Measurements from ENCODE around the gene PPIH. TPM values are rescaled to one million over a fixed set of nuclear protein-coding genes. Genes with fewer than 3 reads are reported as not detected.
"Not testable (repeated sequence)": the region's sequence is repeated elsewhere in the genome, so short reads cannot be mapped to it uniquely, and the experiment has no call there.

The PPIH gene
- total RNA-seq, 8 experiments from 2014 or later = 26.7 to 87.0 (median 59.4) TPM

DNA sequence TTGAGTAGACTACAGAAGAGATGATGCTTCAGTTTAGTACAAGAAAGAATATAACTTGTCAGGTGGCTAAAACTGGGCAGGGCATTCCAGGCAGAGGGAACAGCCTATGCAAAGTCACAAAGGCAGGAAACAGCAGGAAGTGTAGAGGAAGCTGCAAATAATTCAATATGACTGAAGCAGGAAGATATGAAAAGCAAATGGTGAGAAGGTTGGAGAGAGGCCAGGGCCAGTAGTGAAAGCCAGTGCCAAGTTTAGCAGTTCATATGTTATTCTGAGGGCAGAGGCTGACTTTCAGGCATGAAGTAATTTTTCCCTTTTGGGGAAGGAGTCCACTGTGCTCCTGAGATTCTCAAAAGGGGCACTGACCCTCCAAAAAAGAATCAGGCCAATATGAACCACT, 16.0 kb downstream of the PPIH start:
- Histone ChIP-seq H3K4me1 (replicated peaks in 1 of 2) (no peaks in the 10 kb centered on the region), H3K4me3 (no peak overlapping the region), H3K27ac (no peak overlapping the region)
- no peak for ATAC-seq (replicated peaks in 6 of 8)
- in situ Hi-C loops (cut with MboI; ENCODE audit: low pct_unique_long_range_greater_than_20kb in 2 of 9, low sequenced_read_pairs in 9 of 9, unreplicated experiment in 9 of 9) = loop anchor here in 1 of 9 experiments (25.0 kb wide), 1 partner anchor 337 kb away; the partner anchor contains the start of gene FOXJ3

DNA sequence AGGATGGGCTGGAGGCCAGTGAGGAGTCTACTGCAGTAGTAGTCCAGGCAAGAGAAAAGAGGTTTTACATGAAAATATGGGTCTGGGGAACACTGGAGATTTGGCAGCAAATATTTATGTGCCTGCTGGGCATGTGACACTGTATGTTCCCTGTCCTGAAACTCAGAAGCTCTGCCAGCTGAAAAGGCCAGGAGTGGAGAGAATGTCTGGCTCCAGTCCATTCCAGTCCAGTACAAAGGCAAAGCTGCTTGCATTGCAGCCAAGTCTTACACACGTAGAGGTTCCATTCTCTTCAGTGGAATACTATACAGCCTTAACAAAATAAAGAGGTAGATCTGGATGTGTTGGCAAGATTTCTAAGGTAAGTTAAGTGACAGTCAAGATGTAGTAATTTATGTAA, 16.5 kb downstream of the PPIH start:
- H3K4me3 ChIP-seq = no peak overlapping the region
- 50 to 100% (median 100%) methylated on average over 1 of the region's 1 CpG; no CpG with 5 or more reads in 4 of the 10 experiments for WGBS, 10 experiments
- H3K27ac ChIP-seq = no peak overlapping the region
- ATAC-seq (replicated peaks in 6 of 8) = no peak
- H3K4me1 ChIP-seq (replicated peaks in 1 of 2) = peaks cover 4% of the 10 kb centered on the region in 2 donors
- in situ Hi-C loops (cut with MboI; ENCODE audit: low pct_unique_long_range_greater_than_20kb in 2 of 9, low sequenced_read_pairs in 9 of 9, unreplicated experiment in 9 of 9) = loop anchor here in 1 of 9 experiments (25.0 kb wide), 1 partner anchor 337 kb away; the partner anchor contains the start of gene FOXJ3

DNA sequence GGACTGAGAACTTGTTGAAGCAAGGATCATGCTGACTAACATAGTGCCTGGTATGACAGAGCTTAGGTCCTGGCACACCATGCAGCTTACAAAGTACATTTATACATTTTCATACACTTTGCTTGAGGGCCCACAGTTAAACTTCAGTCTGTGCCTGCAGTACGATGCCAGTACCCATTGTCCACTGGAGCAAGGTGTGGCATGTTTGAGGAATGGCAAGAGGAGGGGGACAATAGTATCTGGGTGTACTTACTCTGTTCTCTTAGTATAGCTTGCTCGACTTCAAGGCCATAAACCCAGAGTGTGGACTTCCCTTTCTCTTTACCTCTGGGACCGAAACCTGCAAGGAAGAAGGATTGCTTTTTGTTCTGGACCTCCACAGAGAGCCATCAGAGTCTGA, 17.2 kb downstream of the PPIH start:
- Histone ChIP-seq H3K4me3 (no peak overlapping the region), H3K27ac (no peak overlapping the region), H3K4me1 (replicated peaks in 1 of 2) (peaks cover 10 to 12% of the 10 kb centered on the region in 2 donors)
- in situ Hi-C loops (cut with MboI; ENCODE audit: low pct_unique_long_range_greater_than_20kb in 2 of 9, low sequenced_read_pairs in 9 of 9, unreplicated experiment in 9 of 9) = no loop called here
- no peak for ATAC-seq (replicated peaks in 6 of 8)
- 80 to 100% (median 93%) methylated on average over 1 to 3 of the region's 3 CpGs; no CpG with 5 or more reads in 2 of the 10 experiments for WGBS, 10 experiments

DNA sequence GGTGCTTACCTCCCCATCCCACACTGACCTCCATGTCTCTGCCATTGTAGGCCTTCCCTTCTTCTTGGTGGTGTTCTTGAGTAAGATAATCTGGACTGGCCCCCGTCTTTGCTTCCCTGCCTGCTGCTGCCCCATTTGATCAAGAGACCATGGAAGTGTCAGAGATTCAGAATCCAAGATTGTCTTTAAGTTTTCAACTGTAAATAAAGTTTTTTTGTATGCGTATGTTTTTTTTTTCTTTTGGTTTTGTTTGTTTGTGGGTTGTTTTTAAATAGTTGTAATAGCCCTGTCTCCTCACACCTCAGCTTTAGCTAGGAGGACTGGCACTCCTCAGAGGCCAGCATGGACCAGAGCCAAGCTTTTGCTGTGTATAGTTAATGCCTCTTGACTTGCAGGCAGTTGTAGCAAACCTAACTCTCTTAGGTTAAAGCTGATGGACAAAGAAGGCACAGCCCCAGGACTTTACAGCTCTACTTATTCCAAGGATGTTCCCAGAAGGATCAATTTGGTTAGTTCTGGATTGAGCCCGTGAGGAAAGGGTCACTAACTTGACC, 18.4 kb downstream of the PPIH start:
- WGBS, 10 experiments = 83 to 100% (median 94%) methylated on average over 1 to 3 of the region's 3 CpGs; no CpG with 5 or more reads in 1 of the 10 experiments
- H3K27ac ChIP-seq = no peak overlapping the region
- peaks cover 10 to 12% of the 10 kb centered on the region in 2 donors for H3K4me1 ChIP-seq (replicated peaks in 1 of 2)
- no peak for ATAC-seq (replicated peaks in 6 of 8)
- no peak overlapping the region for H3K4me3 ChIP-seq
- in situ Hi-C loops (cut with MboI; ENCODE audit: low pct_unique_long_range_greater_than_20kb in 2 of 9, low sequenced_read_pairs in 9 of 9, unreplicated experiment in 9 of 9) = no loop called here

DNA sequence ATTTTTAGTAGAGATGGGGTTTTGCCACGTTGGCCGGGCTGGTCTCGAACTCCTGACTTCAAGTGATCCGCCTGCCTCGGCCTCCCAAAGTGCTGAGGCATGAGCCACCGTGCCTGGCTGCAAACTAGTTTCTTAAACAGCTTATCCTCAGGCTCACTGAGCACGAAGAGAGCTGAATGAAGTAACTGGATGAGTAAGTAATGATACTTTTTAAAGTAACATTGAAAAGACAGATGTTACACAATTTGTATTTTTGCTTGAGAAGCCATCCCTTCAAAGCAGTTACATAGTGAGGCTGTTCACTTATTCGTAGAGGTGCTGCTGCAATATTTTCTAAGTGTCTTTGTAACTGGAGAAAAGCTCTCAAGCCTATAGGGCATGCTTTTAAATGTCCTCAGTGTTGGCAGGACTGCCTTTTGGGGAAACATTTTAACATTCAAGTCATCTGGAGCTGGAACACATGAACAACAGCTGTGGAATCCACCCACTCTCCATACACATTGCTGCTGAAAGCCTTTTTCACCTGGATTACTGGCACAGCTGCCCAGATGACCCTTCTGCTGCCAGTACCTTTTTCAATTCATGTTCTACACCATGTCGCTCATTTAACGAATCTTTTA, 21.3 kb downstream of the PPIH start:
- WGBS, 10 experiments = 21 to 95% (median 73%) methylated on average over 2 to 9 of the region's 10 CpGs; no CpG with 5 or more reads in 1 of the 10 experiments
- H3K4me1 ChIP-seq (replicated peaks in 1 of 2) = peaks cover 13 to 15% of the 10 kb centered on the region in 2 donors
- H3K27ac ChIP-seq = no peak overlapping the region
- H3K4me3 ChIP-seq = peak overlapping the region in 3 of 5 donors; percentile 72 to 88 (median 77)
- no peak for ATAC-seq (replicated peaks in 6 of 8)
- in situ Hi-C loops (cut with MboI; ENCODE audit: low pct_unique_long_range_greater_than_20kb in 2 of 9, low sequenced_read_pairs in 9 of 9, unreplicated experiment in 9 of 9) = no loop called here

DNA sequence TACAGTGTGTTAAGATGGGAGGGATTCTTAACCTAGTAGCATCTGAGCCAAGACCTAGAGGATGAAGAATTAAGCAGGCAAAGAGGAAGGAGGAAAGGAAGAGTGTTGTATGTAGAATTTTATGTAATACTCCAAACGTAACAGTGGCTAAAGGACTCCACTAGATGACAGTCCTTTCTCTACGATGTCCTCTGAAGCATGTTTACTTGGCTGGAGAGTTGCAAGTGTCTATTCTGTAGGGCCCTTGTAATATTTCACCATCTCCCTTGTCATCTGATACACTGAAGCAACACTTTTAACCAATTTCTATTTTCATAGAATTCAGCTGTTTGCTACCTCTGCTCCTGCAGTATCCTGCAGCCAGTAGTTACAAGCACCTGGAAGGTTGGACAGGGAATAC, 21.8 kb downstream of the PPIH start:
- Histone ChIP-seq H3K4me1 (replicated peaks in 1 of 2) (peaks cover 19% of the 10 kb centered on the region in 2 donors), H3K27ac (no peak overlapping the region), H3K4me3 (peak overlapping the region; percentile 72 to 93 (median 83))
- no peak for ATAC-seq (replicated peaks in 6 of 8)
- in situ Hi-C loops (cut with MboI; ENCODE audit: low pct_unique_long_range_greater_than_20kb in 2 of 9, low sequenced_read_pairs in 9 of 9, unreplicated experiment in 9 of 9) = no loop called here
- 19 to 85% (median 69%) methylated on average over 2 of the region's 2 CpGs; no CpG with 5 or more reads in 3 of the 10 experiments for WGBS, 10 experiments

DNA sequence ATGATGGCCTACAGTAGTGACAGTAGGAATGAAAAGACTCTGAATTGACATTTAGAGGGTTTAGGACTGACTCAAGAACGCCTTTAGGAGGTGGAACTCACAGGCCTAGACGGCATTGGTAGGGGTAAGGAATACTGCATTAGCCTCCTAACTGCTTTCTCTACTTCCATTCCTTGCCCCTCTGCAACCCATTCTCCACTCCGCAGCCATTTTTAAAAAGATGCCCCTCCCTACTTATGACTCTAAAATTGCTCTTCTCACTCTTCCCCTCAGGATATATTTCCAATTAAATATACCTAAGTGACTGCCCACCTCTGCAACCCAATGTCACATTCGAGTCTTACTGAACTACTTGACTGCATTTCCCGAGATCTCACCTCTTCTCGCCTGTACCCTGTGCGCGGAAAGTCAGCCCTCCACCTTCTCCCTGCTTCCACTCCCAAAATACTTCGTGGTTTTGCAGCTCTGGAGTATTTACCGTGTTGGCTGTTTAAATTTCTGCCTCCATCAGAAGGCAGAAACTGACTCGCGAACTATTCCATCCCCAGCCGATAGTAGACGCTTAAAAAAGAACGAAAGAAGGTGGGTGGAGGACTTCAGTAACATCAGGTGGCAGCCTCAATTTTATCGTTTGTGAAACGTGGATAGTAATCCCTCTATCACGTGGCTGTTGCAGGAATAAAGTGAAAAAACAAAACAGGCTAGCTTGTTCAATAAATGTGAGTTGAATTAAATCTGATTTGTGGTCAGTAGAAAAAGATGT, 22.9 kb downstream of the PPIH start:
- Histone ChIP-seq H3K4me3 (peak overlapping the region; percentile 72 to 93 (median 83)), H3K27ac (peak overlapping the region; percentile 94 to 96), H3K4me1 (replicated peaks in 1 of 2) (peaks cover 29% of the 10 kb centered on the region in 2 donors)
- no peak for ATAC-seq (replicated peaks in 6 of 8)
- WGBS, 10 experiments = 0 to 15% (median 2%) methylated on average over 3 to 18 of the region's 18 CpGs
- in situ Hi-C loops (cut with MboI; ENCODE audit: low pct_unique_long_range_greater_than_20kb in 2 of 9, low sequenced_read_pairs in 9 of 9, unreplicated experiment in 9 of 9) = no loop called here

DNA sequence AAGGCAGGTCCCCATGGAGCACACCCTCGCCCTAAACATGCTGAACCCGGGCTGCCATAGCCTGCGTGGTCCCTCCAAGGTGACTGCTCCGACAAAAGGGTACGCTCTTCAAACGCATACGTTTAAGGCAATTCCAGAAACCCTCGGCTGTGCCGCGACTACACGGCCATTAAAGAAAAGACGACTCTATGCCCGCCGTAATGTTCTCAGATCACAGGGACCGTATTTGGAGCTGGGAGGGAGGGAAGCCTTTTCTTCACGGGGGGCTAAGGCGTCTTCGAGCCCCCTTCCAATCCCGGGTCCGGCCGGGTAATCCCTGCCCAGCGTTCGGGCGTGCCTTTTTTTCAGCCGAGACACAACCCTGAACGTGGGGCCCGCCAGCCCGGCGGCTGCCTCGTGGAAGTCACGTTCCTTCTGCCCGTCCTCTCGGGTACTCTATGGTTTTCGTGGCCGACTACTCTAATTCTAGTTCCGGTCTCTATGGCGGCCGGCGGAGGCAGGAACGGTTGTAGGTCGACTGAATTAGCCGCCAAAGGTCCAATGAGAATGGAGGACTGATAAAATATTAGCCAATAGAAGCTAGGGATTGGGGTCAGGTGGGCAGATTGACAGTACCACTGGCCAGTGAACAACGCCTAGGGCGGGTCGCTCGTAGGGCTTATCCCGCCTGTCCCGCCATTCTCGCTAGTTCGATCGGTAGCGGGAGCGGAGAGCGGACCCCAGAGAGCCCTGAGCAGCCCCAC, 23.7 kb downstream of the PPIH start, which contains the start of gene YBX1:
Gene YBX1, plus strand, starts transcription at position 678 of the 743 bp plus-strand sequence. CDS start 148 bp downstream, outside the sequence.
- in situ Hi-C loops (cut with MboI; ENCODE audit: low pct_unique_long_range_greater_than_20kb in 2 of 9, low sequenced_read_pairs in 9 of 9, unreplicated experiment in 9 of 9) = no loop called here
- ATAC-seq (replicated peaks in 6 of 8) = peak; percentile 79 to 91 (median 88)
- H3K4me1 ChIP-seq (replicated peaks in 1 of 2) = peaks cover 34 to 36% of the 10 kb centered on the region in 2 donors
- H3K4me3 ChIP-seq = peak within 1 kb of the TSS; percentile 72 to 93 (median 83)
- WGBS, 10 experiments = 0 to 1% (median 0%) methylated on average over 3 to 47 of the region's 54 CpGs; no CpG with 5 or more reads in 1 of the 10 experiments
- peak within 1 kb of the TSS; percentile 96 to 97 for H3K27ac ChIP-seq

DNA sequence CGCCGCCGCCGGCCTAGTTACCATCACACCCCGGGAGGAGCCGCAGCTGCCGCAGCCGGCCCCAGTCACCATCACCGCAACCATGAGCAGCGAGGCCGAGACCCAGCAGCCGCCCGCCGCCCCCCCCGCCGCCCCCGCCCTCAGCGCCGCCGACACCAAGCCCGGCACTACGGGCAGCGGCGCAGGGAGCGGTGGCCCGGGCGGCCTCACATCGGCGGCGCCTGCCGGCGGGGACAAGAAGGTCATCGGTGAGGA, 24.2 kb downstream of the PPIH start:
- Histone ChIP-seq H3K4me3 (peak overlapping the region; percentile 72 to 93 (median 83)), H3K4me1 (replicated peaks in 1 of 2) (peaks cover 34 to 36% of the 10 kb centered on the region in 2 donors), H3K27ac (peak overlapping the region; percentile 96 to 97)
- in situ Hi-C loops (cut with MboI; ENCODE audit: low pct_unique_long_range_greater_than_20kb in 2 of 9, low sequenced_read_pairs in 9 of 9, unreplicated experiment in 9 of 9) = not testable (repeated sequence)
- peak in 1 of 8 experiments; percentile 25 for ATAC-seq (replicated peaks in 6 of 8)
- 0% methylated on average over 1 to 4 of the region's 33 CpGs; no CpG with 5 or more reads in 8 of the 10 experiments for WGBS, 10 experiments

DNA sequence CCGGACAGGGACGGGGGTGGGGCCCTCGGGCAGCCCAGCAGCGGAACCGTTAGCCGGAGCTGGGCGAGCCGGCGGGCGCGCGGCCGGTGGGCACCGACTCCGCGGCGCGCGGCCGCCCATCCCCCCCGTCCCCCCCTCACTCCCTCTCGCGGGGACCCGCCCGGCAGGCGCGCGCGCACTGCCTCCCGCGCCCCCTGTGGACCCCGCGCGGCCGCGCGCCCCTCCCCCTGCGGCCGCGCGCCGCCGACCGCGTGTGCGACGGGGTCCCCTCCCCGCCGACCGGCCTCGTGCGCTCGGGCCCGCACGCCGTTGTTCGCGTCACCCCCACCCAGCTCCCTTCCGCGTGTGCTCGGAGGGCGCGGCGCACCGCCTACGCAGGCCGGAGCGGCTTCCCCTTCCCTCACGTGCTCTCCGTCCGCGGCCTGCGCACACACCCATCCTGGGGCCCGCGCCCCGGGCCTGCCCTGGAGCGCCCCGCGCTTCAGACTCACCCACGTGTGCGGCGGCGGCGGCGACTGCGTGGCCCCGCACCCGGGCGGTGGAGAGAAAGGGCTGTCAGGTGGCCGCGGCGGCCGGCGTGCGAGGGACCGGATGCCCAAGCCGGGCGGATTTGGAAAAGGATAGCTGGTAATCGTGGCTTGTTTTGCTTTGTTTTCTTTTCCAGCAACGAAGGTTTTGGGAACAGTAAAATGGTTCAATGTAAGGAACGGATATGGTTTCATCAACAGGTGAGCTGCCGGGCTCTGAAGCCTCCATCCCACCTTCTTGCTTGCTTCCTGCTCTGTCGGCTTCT, 24.7 kb downstream of the PPIH start:
- ATAC-seq (replicated peaks in 6 of 8) = peak; percentile 46 to 65 (median 56)
- Histone ChIP-seq H3K4me1 (replicated peaks in 1 of 2) (peaks cover 34 to 39% of the 10 kb centered on the region in 2 donors), H3K4me3 (peak overlapping the region; percentile 72 to 93 (median 83)), H3K27ac (peak overlapping the region; percentile 96 to 97)
- in situ Hi-C loops (cut with MboI; ENCODE audit: low pct_unique_long_range_greater_than_20kb in 2 of 9, low sequenced_read_pairs in 9 of 9, unreplicated experiment in 9 of 9) = no loop called here
- WGBS, 10 experiments = 0 to 6% (median 0%) methylated on average over 1 to 16 of the region's 103 CpGs; no CpG with 5 or more reads in 1 of the 10 experiments

DNA sequence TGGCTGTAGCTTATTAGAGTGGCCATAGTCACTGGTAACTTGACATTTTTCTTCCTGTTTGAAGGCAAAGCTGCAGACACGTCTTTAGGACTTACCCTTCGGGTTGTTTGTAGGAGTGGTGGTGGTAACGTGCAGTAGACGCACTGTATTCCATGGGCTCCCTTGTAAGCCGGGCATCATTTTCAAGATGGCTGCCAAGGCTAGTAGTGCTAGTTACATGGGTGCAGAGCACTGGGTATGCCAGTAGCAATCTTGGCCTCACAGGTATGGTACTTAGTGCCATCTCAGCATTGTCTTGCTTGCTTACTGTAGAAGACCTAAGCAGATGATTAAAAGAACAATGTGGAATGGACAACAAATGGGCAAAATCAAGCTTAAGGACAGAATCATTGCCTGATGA, 25.9 kb downstream of the PPIH start:
- Histone ChIP-seq H3K27ac (no peak overlapping the region), H3K4me3 (peak overlapping the region; percentile 72 to 93 (median 83)), H3K4me1 (replicated peaks in 1 of 2) (peaks cover 34 to 51% of the 10 kb centered on the region in 2 donors)
- ATAC-seq (replicated peaks in 6 of 8) = no peak
- in situ Hi-C loops (cut with MboI; ENCODE audit: low pct_unique_long_range_greater_than_20kb in 2 of 9, low sequenced_read_pairs in 9 of 9, unreplicated experiment in 9 of 9) = no loop called here
- 0 to 28% (median 7%) methylated on average over 1 to 5 of the region's 5 CpGs; no CpG with 5 or more reads in 3 of the 10 experiments for WGBS, 10 experiments

DNA sequence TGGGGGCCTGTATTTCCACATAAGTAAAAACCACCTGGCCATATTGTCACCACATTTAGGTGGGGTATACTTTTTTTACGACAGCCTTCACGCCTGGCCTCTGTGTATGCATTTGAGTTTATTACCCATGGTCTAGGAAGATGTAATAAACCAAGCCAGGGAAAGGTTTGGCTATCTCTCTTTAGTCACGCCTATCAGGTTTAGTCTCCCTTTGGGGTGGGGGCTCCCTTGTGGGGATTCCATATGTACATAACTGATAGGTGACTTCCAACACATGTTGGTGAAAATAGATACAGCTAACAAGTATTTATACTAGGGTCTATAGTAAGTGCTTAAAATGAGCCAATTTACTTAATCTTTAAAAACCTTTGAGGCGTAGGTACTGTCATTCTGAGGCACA, 28.2 kb downstream of the PPIH start:
- Histone ChIP-seq H3K27ac (no peak overlapping the region), H3K4me3 (no peak overlapping the region), H3K4me1 (replicated peaks in 1 of 2) (peaks cover 23 to 60% of the 10 kb centered on the region in 2 donors)
- ATAC-seq (replicated peaks in 6 of 8) = no peak
- 18 to 100% (median 90%) methylated on average over 1 to 4 of the region's 4 CpGs for WGBS, 10 experiments
- in situ Hi-C loops (cut with MboI; ENCODE audit: low pct_unique_long_range_greater_than_20kb in 2 of 9, low sequenced_read_pairs in 9 of 9, unreplicated experiment in 9 of 9) = no loop called here
